Suppressor macrophage treated with lipopolysaccharide for 4 hours (primary cell): Measurements from ENCODE around the gene LRRC74A.
"Not testable (repeated sequence)": the region's sequence is repeated elsewhere in the genome, so short reads cannot be mapped to it uniquely, and the experiment has no call there.

Experiments used
- DNase-seq: peaks from one replicate; pipeline ENCODE4 v3.0.0-alpha.2; 2020

Gene LRRC74A

DNA sequence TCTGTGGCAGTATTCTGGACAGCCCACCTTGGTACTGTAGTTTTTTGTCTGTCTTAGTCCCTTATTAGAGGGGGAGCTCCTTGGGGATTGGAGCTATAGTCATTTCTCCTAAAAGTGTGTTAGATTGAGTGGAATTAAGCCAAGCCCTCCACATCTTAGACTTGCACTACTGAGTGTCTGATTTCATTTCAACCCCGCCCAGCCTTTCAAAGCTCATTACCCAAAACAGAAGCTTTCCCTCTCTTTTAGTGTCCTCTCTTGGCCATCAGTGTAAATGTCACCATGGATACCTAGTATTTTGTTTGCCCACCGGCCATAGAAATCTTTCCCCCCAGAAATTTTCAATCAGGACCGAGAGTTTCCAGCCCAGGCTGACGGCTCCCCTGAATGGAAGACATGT is 74.5 kb downstream of the LRRC74A start:
- no peak for DNase-seq

DNA sequence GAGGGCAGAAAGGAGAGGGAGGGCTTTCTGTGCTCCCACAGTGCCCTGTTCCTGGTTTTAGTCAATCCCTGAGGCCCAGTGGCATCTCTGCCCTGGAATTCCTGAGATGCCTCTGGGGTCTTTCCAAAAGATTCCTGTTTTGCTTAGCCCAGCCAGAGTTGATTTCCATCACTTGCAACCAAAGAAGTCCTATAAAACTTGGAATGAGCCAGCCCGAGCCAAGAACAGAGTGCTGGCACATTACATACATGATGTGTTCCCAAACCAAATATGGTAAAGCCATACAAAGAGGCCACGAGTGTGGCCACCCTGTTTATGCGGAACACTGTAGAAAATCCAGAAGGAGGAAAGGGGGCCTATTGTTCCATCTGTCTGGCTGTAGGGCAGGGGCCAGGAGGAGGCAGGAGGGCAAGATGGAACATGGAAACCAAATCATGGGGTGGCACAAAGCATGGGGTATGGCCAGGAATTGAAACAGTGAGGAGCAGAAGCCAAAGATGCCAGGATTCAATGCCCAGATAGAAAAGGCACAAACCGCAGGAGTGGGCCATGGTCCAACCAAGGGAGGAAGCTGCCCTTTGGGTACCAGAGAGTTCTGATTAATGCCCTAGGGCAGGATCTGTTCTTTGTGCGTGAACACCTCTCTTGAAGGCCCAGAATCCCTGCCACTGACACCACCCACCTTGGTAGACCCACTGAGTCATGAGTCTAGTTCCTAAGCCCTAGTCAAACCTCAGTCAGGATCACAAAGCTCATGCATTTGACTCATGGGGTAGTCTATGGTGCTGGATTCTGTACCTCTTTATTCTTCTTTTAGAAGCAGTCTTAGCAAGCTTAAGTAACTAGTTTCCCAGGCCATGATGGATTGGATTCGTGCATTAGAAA is 75.2 kb downstream of the LRRC74A start:
- no peak for DNase-seq

DNA sequence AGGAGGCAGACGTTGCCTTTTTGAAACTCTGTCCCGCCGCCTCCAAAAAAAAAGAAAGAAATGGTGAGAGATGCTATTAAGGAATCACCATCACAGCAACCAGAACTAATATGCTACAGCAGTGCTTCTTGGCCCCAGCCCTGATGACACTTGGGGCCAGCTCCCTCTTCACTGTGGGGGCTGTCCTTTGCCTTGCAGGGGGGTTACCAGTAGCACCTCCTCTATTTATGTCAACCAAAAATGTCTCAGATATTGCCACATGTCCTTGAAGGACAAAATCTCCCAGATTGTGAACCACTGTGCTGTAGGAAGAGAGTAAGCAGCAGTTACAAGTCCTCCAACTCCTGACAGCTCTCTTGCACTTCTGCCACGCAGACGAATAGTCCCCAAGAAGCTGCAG is 76.4 kb downstream of the LRRC74A start:
- no peak for DNase-seq

DNA sequence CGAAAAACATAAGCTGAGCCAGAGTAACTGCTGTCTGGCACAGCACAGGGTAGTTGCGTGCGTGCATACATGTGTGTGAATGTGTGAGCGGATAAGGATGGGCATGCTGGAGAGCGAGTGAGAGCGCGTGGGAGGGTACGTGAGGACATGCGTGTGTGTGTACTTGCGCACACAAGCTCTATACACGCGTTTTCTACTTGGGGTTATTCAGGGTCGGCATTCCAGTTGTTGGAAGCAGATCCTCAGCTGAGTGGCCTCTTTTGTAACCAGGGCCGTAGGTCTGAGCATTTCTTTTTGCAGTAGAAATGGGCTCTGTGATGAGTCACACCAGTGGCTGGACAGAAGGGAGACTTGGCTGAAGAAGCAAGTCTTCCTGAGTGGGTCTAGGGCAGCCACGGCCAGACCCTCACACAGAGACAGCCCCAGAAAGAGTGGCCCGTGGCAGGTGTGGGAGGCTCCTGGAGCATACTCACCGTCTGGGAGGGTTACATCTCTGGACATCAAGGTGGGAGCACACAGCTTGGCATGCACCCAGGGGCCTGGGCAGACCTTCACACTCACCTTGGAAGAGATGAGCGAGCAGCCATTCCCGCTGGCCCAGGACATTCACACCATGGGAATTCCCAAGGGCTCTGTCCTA is 78.0 kb downstream of the LRRC74A start:
- peak; percentile 64 for DNase-seq

DNA sequence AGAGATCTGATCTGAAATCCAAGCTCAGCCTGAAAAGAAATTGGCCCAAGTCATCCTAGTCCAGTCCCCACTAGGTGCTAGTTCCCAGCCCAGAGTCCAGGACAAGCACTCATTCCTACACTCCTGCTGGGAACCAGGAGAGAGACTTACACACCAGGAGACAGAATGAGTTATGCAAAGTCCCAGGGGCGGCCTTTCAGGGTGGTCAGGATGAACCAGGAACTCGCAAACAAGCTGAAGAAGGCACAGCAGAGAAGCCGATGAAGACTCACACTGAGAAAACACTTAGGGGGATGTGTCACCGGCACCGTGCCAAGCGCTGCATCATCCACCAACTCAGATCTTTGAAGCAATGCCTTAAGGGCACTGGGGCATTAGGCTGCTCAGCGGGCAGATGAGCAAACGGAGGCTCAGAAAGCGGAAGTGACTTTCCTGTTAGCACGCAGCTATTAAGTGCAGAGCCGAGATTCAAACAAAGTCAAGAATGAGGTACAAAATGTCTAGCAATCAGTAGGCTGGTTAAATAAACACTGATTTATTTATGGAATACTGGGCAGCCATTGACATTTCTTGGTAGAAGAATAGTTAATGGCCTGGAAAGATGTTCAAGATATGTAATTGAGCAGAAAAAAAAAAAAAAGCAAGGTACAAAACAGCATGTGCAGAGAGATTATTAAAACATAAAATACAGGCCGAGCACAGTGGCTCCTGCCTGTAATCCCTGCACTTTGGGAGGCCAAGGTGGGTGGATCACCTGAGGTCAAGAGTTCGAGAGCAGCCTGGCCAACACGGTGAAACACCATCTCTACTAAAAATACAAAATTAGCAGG is 78.7 kb downstream of the LRRC74A start:
- peak; percentile 98 for DNase-seq

DNA sequence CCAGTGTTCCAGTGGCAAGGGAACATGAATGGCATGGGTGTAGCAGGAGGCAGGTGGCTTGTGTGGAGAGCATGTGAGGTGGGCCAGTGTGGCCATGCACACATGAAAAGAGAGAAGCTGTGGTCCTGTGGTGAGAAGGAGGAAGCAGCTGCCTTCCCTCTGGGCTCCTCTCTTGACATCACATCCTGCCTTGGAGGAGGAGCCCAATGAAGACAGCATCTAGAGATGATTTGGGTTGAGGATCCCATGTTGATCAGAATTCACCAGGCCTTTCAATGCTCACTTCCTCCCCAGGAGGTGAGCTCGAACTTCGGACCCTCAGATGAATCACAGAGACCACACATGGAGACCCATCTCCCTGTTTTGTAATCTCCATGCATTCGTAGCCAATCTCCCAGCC is 82.6 kb downstream of the LRRC74A start:
- DNase-seq: peak; percentile 74

DNA sequence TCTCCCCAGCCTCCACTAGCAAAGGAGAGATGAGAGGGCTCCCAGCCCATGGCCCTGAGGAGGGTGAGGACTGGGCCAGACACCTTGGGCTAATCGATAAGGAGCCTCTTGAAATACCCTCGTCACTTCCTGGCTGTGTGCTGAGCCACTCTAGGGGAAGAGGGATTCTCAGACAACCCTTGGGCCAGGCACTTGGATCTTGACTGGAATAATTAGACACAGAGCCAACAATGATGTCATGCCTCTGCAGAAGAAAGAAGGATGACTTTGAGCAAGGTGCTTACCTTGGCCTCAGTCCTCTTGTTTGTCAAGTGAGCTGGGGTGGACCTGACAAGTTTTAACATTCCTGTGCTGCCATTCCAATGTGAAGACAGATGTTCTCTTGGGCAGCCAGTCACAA is 83.1 kb downstream of the LRRC74A start:
- no peak for DNase-seq

DNA sequence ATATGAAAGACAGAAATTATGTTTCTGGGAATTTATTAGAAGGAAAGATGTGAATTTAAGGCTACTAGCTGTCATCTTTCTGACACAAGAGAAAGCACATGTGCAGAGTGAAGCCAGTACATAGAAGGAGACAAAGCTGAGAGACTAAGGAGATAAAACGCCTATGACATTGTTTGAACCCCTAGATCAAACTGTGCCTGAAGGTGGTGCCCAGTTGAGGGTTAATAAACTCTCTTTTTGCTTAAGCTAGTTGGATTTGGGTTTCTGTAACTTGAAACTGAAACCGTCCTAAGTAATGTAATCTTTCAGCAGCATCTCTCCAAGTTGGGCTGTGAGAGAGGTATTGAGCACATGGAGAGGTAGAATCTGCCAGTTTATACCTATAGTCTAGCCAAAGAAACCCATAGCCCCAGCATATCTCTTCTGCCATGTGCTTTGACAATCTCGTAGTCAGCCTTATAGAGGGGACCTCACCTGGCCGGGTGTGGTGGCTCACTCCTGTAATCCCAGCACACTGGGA is 84.2 kb downstream of the LRRC74A start:
- no peak for DNase-seq

DNA sequence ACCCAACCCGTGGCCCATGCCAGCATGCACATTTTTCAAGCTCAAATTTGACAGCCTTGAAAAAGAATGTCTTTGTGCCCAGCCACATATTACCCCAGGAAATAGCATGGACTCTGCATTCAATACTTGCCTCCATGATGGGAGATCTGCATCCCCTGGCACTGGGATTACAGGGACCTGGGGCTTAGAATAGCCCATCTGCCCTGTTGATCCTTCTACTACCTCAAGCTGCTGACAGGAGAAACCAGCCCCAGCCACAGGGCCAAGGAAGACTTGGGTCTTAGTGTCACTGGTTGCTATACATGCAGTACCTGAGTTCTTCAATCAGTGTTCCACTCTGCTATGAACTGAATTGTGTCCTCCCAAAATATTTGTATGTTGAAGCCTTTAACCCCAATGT is 85.3 kb downstream of the LRRC74A start:
- DNase-seq: no peak

DNA sequence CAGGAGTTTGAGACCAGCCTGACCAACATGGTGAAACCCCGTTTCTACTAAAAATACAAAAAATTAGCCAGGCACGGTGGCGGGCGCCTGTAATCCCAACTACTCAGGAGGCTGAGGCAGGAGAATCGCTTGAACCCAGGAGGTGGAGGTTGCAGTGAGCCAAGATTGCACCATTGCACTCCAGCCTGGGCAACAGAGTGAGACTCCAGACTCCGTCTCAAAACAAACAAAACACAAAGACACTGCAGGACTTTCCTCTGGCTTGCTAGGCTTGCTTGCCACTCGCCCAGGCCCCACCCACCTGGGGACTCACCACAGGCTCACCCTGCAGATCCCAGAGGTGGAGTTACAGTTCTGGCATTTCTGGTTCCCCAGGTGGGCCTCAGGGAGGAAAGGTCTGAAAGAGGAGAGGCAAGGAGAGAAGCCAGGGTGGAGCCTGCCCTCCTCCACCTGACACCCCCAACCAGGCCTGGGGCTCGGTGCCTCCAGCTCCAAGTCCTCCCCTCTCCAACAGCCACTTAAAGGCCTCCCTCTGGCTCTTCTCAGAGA is 88.4 kb downstream of the LRRC74A start:
- not testable (repeated sequence) for DNase-seq

DNA sequence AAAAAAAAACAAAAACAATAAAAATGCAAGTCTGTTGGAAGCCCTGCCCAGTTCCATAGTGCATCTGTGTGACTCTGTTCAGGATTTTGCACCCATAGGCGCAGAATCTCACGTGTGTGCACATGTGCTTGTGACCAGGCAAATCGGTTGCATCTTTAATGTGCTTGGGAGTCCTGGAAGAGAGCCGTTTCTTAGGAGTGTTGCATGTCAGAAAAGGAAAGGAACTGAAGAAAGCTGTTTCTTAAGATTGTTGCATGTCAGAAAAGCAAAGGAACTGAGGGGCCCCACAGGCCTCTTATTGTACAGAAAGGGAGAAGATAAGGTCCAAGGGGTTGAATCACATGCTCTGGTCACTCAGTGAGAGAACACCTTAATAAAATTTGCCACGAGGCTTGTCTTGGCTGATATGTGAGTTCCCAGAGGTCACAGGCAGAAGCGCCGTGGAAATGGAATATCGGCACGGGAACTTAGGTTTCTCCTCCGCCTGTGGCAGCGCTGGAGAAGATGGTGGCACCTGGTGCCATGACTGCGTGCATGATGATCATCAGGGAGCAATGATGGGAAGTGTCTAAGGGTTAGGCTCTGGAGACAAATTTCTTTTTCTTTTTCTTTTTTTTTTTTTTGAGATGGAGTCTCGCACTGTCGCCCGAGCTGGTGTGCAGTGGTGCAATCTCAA is 90.0 kb downstream of the LRRC74A start:
- peak; percentile 25 for DNase-seq

DNA sequence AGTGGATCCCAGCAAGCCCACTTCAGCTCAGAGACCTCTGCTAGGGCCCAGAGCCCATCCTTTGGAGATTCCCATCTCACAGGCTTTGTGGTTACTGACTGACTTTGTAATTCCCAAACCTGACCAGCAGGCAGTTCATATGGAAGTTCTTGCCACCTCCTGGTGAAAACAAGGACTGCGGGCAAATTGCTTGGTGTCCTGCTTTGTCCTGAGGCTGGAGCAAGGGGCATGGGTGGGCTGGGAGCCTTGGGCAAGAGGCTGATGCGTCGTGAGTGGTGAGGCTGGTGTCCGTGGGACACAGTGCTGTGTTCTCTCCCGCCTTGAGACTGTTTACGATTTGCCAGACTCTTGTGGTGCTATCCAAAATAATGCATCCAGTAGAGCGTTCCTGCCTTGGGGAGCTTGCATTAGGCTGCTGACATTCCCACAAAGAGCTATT is 91.0 kb downstream of the LRRC74A start:
- peak; percentile 67 for DNase-seq

DNA sequence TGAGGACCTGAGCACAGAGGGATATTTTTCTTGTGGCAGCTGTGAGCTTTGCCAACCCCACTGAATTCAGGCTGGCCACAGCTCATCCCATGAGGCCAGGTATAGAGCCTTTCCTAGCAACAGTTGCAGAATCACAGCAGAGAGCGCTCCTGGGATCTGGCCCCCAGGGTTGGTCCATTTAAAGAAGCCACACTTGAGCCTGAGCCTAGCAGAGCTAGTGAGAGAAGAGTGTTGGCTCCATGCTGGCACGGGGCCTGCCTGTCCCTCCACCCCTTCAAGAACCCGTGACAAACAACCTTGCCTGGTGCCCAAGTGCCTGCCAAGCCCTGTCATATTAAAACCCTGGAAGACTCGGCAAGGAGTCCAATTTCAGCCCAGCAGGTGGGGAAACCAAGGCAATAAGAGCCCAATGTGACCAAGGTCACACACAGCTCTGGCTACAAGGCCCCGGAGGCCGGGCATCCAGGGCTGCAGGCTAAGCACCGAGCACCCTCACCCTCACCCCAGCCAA is 91.6 kb downstream of the LRRC74A start:
- DNase-seq: no peak

DNA sequence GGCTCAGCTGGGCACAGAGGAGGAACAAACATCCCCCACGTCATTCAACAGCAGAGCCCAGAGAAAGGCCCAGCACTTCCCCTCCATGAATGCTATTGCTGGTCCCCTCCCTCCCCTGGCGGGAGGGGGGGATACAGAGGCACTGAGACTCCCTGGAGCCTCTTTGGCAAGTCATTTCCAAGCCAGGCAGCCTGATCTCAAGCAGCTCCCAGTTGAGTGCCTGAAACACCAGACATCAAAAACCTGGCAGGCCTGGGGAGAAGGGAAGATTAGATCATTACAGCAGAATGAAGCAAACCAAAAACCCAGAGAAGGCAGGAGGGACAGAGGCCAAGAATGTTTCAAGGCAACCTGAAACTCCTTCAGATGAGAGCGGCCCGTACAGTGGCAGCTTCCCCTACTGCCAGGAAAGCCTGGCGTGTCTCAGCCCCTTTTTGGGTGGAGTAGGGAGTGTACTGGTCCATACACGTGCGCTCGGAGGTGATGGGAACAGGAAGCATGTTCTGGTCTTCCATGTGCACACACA is 92.1 kb downstream of the LRRC74A start:
- peak; percentile 80 for DNase-seq

DNA sequence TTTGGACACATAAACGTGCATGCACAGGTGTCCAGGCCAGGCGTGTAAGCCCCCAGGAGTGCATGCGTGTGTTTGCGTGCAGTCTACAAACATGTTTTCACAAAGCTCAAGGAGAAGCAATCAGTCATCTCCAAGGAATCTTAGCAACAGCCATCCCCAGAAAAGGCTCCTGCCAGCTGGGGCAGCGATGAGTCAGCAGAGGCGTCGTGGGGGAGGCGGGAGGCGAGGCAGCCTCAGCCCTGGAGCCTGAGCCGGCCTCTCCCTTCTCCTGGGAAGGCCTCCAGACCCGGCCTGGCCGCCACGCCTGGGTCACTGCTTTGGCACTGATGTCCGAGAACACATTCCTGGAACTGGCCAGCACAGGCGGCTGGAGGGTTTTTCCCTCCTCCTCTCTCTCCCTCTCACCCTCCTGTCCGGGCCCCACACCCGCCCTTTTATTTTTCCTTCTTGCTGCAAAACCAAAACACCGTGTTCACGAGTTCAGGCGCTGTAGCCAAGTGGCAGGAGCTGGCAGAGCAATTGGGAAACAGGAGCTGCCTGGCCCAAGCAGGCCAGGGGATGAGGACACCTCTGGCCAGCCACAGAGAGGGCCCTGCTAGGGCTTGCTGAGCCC is 92.7 kb downstream of the LRRC74A start:
- peak; percentile 84 for DNase-seq
